NCI-H2227 (cell line): ENCODE data around the gene VEPH1.

ENCODE experiments used
- DNase-seq: peaks from one replicate; lab custom pipeline; 2025; ENCODE audit not compliant: unreplicated experiment; lab: John Stamatoyannopoulos, UW

Gene VEPH1

DNA sequence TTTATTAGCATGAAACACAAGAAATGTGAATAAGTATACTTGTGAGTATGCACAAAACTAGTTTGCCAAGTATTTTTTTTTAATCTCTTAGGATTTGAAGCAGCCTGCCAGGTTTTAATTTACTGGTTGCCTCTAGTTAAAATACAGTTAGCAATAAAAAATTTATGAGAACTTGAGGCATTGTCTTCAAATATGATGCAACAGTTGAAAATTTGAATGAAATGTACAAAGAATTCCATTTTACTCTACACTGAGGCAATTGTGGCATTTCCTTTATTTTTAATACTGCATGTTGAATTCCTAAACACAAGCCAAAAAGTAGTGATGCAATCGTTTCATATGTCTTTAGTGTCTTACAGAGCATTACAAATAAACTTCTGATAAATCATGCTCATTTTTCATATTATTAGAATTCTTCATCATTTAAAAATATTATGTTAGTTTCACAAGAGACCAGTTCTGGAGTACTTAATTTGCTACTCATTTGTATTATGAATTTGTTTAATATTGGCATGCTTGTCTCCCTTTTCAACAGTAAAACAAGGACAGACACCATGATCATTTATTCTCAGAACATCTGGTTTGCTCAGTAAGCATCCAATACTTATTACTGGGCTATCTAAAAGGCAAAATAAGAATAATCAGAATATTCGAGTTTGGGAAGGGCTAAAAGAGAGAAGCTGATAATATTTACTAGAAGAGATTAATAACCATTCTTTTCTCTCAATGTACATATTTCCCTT, 191.4 kb downstream of the VEPH1 start:
- DNase-seq: no peak

DNA sequence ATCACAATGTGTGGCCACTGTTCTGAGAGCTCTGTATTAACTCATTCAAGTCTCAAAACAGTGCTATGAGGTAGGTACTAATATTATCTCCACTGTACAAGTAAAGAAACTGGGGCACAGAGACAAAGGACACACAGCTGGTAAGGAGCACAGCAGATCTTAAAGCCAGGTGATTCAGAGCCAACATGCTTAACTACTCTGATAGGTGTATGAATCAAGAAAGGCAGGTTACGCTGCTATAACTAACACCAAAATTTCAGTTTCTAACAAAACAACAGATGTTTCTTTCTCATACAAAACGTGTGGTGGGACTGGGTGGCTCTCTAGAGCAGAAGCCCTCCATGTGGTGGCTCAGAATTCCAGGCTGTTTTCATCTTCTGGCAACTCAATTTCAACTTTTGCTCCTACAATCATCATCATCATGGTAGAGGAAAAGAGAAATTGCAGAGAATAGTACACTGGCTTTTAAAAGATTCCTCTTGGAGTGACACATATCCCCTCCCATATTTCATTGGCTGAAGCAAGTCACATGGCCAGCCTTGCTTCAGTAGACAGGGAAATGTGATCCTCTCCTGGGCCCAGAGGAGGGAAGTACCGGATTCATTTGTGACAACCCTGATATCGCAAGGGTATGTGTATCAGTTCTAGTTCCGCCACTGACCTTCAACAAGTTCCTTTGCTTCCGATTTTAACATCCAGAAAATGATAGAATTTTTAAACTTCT, 192.7 kb downstream of the VEPH1 start:
- no peak for DNase-seq

DNA sequence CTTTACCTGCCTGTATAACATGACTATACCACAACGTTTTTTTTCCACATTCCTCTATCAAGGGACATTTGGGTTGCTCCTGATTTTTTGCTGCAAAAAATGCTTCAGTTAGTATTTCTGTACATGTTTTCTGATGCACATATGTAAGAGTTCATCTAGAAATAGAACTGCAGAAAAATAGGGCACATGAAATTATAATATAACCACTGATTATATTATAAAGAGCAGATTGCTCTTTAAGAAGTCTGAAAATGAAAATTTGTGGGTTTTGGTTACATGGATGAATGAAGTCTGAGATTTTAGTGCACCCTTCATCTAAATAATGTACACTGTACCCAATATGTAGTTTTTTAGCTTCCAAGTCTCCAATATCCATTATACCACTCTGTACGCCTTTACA, 196.7 kb downstream of the VEPH1 start:
- no peak for DNase-seq

DNA sequence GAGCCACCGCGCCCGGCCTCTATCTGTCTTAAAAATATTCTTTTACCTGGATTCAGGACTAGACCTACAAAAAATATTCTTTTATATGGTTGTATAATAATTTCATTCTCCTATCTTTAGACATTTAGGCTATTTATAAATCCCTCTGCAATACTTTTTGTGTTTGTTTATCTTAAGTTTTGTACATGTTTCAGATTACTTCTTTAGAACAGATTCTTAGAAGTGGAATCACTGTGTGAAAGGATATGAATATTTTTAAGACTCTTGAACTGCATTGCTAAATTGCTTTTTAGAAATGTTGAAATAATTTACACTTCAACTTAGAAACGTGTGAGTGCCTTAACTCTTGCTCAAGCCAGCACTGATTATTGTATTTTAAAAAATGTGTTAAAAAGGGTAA, 197.8 kb downstream of the VEPH1 start:
- no peak for DNase-seq

DNA sequence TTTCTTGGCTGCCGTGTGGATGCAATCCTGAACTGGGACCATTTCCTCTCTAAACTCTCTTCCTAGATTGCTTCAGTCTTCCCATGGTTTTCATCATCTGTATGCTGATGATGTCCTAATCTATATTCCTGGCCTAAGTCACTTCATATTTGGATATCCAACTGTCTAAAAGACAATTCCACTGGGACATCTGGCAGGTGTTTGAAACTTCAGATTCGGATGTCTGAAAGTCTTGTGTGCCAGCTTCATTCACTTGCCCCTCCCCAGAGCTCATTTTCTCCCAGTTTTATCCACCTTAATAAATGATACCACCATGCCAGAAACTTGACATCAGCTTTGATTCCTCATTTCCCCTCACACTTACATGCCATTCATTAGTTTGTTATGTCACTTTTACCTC, 201.5 kb downstream of the VEPH1 start:
- no peak for DNase-seq

DNA sequence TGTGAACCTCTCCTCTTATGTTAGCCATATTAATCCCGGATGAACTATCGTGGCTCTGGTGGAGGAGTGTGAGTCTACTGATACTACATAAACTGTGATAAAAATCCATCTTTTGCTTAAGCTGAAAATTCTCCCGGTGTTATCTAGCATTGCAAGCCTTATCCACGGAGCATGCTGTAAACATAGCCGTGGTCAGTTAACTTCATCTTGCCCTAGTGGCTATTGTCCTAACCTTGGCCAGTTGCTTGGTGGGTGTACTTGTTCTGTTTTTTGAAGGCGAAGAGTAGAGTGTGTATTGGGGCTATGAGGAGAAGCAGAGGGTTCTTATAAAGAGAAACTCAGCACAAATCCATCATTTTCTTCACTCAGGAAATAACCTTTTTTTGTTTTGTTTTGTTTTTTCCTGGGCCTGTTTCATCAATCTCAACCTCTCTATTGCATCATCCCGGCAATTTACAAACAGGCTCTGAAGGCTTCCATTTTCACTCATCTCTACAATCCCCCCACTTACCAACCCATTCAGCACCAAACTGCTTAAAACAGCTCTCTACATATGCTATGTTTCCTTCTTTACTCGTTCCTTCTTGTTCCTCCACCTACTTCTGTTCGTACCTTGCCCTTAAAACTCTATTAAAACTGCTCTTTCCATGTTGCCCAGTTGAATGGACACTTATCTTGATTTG, 202.1 kb downstream of the VEPH1 start:
- no peak for DNase-seq

DNA sequence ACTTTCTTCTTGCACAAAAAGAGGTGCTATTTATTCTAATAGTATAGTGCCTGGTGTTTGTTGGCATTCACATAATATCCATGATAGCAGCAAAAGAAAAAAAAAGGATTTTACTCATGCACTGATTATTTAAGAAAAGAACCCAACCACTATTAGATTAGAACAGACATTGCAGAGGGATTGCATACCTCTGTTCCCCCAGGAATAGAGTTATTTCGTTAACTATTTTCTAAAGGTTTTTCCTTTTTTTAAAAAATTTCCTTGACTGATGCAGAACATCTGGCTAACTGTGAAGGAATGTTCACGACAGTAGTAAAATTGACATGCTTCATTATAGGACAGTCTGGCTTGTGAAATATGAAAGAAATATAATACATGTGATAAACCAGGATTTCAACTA, 203.1 kb downstream of the VEPH1 start:
- no peak for DNase-seq

DNA sequence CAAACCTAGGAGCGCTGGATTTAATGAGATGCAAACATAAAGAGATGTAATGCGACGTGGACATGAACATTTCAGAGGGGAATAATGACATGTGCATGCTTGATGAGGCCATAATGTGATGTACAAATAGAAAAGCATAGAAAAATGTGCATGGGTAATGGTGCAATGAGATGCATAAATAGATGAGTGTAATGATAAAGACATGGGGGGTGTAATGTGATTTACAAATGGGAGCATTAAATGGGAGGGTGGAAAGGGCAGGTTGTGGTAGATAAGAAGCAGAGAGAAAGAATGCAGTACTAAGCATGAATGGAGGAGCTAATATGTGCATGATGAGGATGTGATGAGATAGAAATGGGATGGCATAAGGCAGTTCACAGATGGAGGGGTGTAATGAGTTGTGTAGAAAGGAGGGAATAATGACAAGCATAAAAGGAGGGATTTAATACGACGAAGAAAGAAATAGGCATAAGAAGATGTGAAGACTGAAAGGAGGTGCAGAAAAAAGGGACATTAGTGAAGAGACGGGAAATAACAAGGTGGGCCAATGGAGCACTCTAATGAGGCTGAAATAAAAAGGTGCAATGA, 205.8 kb downstream of the VEPH1 start:
- no peak for DNase-seq

DNA sequence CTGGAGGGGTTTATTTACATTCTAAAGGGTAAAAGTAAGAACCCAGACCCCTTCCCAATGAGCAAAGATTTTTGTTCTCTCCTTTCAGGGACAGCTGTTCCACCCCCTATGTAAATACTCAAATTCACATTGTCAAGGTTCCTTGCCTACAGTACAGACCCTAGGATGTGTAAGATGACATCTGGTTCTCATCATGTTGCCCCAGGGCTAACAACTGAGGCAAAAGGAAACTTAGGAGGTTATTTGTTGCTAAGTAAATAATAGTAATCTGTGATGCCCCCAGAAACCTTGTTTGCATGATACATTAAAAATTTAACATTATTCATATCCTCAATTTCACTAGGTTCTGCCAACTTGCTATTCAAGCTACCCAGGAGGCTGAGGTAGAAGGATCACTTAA, 208.3 kb downstream of the VEPH1 start:
- no peak for DNase-seq

DNA sequence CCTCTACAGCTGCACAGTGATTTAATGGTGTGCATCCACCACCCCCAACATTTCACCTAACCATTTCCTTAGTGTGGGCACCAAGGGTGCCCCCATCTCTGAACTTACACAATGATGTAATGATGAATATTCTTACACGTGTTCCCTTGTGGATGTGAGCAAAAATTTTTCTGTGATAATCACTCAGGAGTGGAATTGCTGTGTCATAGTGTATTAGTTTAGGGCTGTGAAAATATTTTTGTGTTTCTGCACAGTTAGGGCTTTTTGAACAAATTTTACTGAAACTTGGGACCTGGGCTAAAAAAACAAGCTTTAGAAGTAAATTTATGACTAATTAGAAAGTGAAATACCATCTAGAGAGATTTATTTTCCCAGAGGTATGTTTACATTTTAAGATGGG, 208.7 kb downstream of the VEPH1 start:
- no peak for DNase-seq

DNA sequence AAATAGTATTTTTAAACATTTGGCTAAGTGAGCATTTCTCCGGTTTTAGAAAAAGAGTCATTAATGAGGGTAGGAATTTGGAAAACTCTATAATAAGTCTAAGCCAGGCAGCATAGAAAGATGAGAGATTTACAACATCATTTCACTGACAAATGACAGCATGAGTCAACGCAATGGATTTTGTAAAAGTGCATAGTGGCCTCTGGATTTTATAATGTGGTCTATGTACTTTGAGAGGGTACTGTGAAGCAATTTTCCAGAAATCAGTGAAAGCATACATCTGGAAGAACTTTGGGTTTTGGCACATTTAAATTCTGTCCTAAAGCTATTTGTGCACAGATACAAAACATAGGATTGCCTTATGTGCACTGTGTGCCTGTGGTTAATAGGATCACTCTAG, 212.4 kb downstream of the VEPH1 start:
- DNase-seq: no peak

DNA sequence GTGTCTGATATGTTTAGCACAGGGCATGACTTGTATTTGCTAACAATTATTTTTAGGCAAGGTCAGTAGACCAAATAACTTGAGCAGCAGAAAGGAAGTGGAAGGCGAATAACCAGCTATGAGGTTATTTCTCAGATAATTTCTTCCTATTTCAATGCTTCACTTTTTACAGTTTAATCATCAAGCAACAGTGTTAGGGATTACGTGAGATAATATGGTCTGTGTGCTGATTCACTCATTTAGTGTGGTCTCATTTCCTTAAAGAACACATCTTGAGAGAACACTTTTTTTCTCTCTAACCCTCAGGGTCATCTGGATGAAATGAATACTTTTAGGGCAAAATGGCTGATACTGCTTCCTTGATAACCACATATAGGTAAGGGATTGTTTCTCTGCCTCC, 217.2 kb downstream of the VEPH1 start:
- DNase-seq: no peak

DNA sequence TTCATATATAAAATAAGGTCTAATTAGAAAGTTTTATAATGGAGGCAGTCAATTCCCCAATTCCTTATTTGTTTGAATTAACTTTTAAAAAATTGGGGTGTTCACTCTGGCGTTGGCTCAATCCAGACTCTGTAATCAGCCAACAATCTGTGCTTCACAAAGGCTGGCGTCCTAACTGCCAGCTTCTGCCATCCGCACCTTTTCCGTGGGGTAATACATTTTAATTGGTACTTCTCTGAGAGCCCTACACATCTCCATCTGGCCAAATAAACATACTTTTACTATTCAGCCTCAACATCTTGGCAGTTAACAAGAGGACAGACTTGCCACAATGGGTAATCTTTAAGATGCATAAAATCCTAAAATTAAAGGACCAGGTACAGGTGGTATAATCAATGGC, 218.1 kb downstream of the VEPH1 start:
- DNase-seq: no peak

DNA sequence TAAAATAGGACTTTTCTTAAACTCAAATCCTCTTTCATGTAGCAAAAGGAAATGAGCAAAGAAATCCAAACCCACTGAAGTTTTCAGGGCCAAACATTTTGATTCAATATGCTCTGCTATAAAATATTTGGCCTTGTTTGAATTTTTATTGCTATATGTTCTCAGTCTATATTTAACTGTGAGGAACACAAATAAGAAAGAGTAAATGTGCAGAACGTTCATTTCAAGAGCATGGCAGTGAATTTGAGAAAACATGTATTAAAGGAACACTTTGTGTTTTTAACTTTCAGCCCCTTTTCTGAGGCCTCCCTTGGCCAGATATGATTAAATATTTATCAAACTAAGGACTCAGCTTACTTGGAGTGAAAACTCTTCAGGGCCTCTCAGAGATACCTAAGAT, 218.5 kb downstream of the VEPH1 start:
- DNase-seq: no peak

DNA sequence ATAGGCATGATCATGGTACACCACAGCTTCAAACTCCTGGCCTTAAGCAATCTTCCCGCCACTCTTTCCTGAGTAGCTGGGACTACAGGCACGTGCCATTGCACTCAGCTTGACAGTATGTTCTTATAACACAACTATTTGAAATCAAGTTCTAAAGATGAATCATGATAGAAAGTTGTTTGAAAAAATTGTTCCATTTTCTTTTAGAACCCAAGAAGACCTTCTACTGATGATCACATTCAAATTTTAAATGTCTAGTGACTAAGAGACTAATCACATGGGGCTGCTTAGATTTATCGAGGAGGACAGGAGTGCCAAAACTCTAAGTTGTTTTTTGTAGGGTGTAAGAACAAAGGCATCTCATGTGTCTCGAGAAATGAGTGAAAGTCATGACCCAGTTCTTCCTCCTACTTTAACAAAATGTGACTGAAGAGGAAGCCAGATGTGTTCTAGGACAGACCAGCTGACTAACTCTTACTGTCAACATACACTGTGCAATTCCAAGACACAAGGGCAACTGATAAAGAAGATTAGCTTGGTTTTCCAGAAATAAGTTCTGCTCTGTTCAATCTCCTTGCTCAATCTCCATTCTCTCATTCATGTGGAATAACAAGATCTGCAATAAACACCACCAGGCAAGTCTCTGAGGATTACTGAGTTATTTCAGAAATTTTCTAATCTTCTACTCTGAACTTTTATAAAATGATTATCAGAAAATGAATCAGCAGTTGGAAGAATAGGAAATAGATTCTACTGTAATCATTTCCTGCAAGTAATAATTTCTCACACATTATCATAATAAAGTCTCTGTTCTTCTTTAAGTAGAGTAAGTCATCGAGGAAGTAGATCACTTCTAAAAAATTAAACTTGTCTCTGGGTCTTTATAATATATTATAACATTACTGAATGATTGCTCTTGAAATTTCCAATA, 220.7 kb downstream of the VEPH1 start:
- DNase-seq: no peak

DNA sequence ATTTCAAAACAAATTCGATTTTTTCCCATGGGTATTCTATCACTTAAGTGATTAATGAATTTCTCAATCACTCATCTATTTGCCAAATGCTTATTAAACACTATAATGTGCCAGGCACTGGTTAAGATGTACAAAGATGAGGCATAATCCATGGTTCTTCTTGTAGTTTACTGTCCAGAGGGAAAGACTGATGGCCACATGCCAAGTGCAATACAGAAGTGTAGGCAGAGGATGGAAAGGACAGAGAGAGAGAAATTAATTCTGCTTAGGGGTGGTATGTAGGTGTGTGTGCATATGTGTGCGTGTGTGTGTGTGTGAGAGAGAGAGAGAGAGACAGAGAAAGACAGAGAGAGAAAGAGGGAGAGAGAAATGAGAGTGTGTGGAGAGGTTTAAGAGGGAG, 222.4 kb downstream of the VEPH1 start:
- no peak for DNase-seq

DNA sequence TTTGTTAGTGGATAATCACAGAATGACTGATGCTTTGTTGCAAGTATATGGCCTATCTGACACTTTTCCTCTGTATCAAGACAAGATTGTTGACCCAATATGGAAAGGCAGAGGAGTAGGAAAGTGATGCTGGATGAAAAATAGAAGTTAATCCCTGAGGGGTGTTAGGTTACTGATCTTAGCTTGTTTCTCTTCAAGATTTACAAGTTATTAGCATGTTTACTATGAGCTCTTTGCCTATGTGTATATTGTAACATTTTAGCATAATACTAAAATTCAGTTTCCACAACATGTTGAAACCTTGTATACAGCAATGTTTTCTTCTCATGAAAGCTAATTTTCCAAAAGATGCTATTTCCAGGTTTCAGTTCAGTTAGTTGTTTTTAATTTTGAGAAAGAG, 222.9 kb downstream of the VEPH1 start:
- no peak for DNase-seq

DNA sequence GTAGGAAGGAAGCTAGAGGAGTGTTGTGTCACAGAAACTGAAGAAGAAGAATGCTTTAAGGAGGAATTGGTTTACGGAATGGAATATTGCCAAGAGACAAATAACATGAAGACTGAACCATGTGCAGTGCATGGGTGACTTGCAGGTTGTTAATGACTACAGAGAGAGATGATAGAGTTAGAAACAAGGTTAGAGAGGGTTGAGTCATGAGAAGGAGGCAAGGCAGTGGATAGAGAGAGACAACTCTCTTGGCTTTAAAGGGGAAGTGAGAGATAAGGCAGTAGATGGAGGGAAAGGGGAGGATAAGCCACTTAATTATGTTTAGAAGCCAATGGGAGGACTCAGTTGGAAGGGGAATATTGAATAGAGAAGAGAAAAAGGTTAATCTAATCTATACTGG, 224.0 kb downstream of the VEPH1 start:
- no peak for DNase-seq

DNA sequence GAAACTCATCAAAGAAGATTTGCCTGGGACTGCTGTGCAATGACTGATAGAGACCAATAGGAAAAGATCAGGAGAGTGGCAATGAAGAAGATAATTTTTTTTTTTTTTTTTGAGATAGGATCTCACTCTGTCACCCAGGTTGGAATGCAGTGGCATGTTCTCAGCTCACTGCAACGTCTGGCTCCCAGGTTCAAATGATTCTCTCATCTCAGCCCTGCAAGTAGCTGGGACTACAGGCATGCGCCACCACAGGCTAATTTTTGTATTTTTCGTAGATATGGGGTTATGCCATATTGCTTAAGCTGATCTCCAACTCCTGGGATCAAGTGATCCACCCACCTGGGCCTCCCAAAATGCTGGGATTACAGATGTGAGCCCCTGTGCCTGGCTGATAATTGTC, 226.4 kb downstream of the VEPH1 start:
- DNase-seq: no peak

DNA sequence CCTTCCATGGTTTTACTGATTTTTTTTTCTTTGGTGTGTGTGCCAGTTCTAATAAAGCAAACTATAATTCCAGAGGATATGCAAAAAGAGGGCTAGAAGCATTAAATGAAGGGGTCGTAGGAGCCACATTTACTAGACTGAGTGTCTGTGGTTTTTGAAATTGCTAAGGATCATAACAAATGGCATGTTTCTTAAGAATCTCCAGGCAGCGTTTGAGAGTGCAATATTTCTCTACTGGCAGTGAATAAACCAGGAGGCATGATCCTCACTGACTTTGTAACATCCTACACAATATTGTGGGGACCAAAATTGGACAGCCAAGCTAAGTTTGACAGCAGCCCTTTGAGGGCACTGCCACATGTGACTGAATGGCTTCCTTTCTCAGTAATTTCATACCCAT, 227.4 kb downstream of the VEPH1 start:
- DNase-seq: no peak

DNA sequence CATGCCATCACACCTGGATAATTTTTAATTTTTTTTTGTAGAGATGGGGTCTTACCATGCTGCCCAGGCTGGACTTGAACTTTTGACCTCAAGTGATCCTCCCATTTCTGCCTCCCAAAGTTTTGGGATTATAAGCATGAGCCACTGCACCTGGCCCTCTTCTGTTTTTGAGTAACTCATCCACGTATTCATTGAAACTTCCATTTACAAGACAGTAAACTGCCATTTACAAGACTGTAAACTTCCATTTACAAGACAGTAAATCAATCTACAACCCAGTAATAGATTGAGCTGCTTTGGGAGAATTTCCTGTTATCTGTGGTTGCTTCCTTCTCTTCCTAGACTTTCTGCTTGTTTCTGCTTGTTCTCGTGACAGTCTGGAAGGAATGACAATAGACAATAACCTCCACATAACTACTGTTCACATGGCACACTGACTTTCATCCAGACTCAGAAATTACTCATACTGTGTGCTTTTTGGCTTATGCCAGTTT, 228.5 kb downstream of the VEPH1 start:
- no peak for DNase-seq
